Measurements from ENCODE around the gene PIN4. TPM values are rescaled to one million over a fixed set of nuclear protein-coding genes. Genes with fewer than 3 reads are reported as not detected.
"Not testable (repeated sequence)": the region's sequence is repeated elsewhere in the genome, so short reads cannot be mapped to it uniquely, and the experiment has no call there.

The PIN4 gene
- total RNA-seq, 1 experiment from 2014 or later = 11.7 TPM

DNA sequence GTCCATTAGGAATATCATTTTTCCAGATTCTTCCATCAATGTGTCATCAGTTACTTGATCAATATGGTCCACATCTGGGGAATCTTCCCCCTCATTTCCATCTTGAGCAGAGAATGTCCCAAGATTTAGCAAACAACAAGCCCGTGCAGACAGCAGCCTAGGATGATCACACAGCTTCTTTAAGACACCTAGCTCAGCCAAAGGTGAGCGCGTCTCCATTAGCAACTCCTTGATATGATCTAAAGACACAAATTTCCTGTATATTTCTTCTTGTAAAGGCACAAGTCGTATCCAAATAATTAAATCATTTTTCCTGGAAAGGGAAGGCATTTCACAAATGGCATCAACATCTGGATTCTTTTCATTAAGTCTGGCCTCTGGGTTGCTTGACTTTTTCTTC lies 25.8 kb downstream of the PIN4 start:
- no peak for DNase-seq
- no peaks in the 10 kb centered on the region for H3K36me3 ChIP-seq (ENCODE audit: control insufficient read depth, insufficient read depth, low read length)
- H3K27ac Mint-ChIP-seq (ENCODE audit: unreplicated experiment) = no peak overlapping the region
- H3K9me3 Mint-ChIP-seq (ENCODE audit: unreplicated experiment) = no peaks in the 10 kb centered on the region
- intact Hi-C loops (cut with micrococcal nuclease; ENCODE audit: unreplicated experiment) = no loop called here
- H3K4me3 Mint-ChIP-seq (ENCODE audit: unreplicated experiment) = no peak overlapping the region
- POLR2A ChIA-PET = no interaction called here
- CTCF ChIA-PET = no interaction called here
- no peaks in the 10 kb centered on the region for H3K9me3 ChIP-seq
- H3K27me3 Mint-ChIP-seq (ENCODE audit: insufficient read depth, unreplicated experiment) = no peaks in the 10 kb centered on the region
- peaks cover 44% of the 10 kb centered on the region for H3K36me3 Mint-ChIP-seq (ENCODE audit: insufficient read depth, unreplicated experiment)
- no peaks in the 10 kb centered on the region for H3K27me3 ChIP-seq (replicated peaks; ENCODE audit: control insufficient read depth, insufficient read depth, low read length)
- H3K4me3 ChIP-seq (ENCODE audit: low read depth, low read length) = no peak overlapping the region
- no peaks in the 10 kb centered on the region for H3K4me1 Mint-ChIP-seq (ENCODE audit: low read depth, unreplicated experiment)
- TSS peak; percentile 23 for BruUV-seq (replicated peaks)
- TF ChIP-seq, protein P1, sequence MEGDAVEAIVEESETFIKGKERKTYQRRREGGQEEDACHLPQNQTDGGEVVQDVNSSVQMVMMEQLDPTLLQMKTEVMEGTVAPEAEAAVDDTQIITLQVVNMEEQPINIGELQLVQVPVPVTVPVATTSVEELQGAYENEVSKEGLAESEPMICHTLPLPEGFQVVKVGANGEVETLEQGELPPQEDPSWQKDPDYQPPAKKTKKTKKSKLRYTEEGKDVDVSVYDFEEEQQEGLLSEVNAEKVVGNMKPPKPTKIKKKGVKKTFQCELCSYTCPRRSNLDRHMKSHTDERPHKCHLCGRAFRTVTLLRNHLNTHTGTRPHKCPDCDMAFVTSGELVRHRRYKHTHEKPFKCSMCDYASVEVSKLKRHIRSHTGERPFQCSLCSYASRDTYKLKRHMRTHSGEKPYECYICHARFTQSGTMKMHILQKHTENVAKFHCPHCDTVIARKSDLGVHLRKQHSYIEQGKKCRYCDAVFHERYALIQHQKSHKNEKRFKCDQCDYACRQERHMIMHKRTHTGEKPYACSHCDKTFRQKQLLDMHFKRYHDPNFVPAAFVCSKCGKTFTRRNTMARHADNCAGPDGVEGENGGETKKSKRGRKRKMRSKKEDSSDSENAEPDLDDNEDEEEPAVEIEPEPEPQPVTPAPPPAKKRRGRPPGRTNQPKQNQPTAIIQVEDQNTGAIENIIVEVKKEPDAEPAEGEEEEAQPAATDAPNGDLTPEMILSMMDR (IDR thresholded peaks at IDR 0.05; ENCODE audit: insufficient read depth in 1 of 2, low read depth in 1 of 2, low read length in 1 of 2, severe bottlenecking in 1 of 2, unreplicated experiment in 1 of 2) = no peak
- H3K4me1 ChIP-seq = no peaks in the 10 kb centered on the region

DNA sequence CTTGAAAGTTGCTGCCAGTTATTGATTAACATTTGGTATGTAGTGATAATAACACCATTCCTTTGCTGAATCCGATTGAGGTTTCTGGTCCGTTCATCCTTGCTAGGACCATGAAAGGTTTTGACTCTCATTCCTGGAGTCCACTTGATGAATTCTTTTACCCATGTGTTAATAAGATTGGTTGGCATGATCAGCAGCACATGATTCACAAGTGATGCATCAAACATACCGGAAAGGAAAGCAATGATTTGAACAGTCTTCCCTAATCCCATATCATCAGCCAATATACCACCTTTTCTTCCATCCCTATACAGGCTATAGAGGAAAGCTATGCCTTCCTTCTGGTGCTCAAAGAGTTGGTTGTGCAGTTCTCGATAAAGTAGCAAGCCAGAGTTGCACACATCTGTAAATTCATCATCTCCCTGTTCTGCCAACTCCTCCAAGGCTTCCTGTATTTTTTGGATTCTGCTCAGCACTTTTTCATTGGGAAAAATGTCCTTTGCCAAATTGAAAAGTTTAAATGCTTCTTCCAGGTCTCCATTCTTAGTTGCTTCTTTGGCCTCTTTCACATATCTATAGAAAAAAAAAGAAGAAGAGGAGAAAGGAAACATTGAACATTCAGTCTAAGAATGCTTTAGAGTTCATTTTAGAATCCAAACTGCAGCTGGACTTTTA lies 26.7 kb downstream of the PIN4 start:
- H3K4me1 ChIP-seq = no peaks in the 10 kb centered on the region
- BruUV-seq (replicated peaks) = no TSS peak
- no peaks in the 10 kb centered on the region for H3K27me3 Mint-ChIP-seq (ENCODE audit: insufficient read depth, unreplicated experiment)
- POLR2A ChIA-PET = no interaction called here
- H3K4me3 ChIP-seq (ENCODE audit: low read depth, low read length) = no peak overlapping the region
- no peak overlapping the region for H3K4me3 Mint-ChIP-seq (ENCODE audit: unreplicated experiment)
- H3K36me3 Mint-ChIP-seq (ENCODE audit: insufficient read depth, unreplicated experiment) = peaks cover 47% of the 10 kb centered on the region
- CTCF ChIA-PET = no interaction called here
- no peak for DNase-seq
- H3K4me1 Mint-ChIP-seq (ENCODE audit: low read depth, unreplicated experiment) = no peaks in the 10 kb centered on the region
- H3K27me3 ChIP-seq (replicated peaks; ENCODE audit: control insufficient read depth, insufficient read depth, low read length) = no peaks in the 10 kb centered on the region
- no peaks in the 10 kb centered on the region for H3K9me3 ChIP-seq
- H3K36me3 ChIP-seq (ENCODE audit: control insufficient read depth, insufficient read depth, low read length) = no peaks in the 10 kb centered on the region
- no peaks in the 10 kb centered on the region for H3K9me3 Mint-ChIP-seq (ENCODE audit: unreplicated experiment)
- TF ChIP-seq, protein P1 (IDR thresholded peaks at IDR 0.05; ENCODE audit: insufficient read depth in 1 of 2, low read depth in 1 of 2, low read length in 1 of 2, severe bottlenecking in 1 of 2, unreplicated experiment in 1 of 2) = no peak
- intact Hi-C loops (cut with micrococcal nuclease; ENCODE audit: unreplicated experiment) = no loop called here
- no peak overlapping the region for H3K27ac Mint-ChIP-seq (ENCODE audit: unreplicated experiment)

DNA sequence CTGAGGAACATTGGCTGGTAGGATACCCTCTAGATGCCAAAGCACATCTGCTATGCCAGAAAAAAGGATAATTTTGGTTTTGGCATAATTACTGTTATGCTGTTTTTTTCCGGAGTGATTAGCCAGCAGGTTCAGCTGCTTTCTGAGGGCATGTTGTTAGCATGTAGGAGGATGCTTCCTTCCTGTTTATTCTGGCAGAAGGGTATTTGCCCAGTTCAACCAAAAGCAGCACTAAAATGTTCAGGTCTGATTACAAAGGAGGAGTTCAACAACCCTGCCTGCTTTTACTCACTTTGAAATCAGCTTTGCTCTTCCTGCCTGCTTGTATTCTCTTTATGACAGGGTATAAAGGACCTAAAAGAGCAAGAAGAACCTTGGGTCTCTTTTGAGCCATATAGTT lies 35.4 kb downstream of the PIN4 start:
- Mint-ChIP-seq H3K4me3 (ENCODE audit: unreplicated experiment) (no peak overlapping the region), H3K27me3 (ENCODE audit: insufficient read depth, unreplicated experiment) (no peaks in the 10 kb centered on the region), H3K36me3 (ENCODE audit: insufficient read depth, unreplicated experiment) (peaks cover 6% of the 10 kb centered on the region), H3K27ac (ENCODE audit: unreplicated experiment) (no peak overlapping the region), H3K9me3 (ENCODE audit: unreplicated experiment) (peaks cover 11% of the 10 kb centered on the region), H3K4me1 (ENCODE audit: low read depth, unreplicated experiment) (peaks cover 8% of the 10 kb centered on the region)
- DNase-seq = no peak
- BruUV-seq (replicated peaks) = no TSS peak
- H3K27me3 ChIP-seq (replicated peaks; ENCODE audit: control insufficient read depth, insufficient read depth, low read length) = no peaks in the 10 kb centered on the region
- ChIA-PET POLR2A (interaction anchor here (0.6 kb wide), 1 partner anchor 35 kb away, joined by 5 read pairs; the partner anchor contains the start of gene PIN4), CTCF (no interaction called here)
- H3K4me1 ChIP-seq = no peaks in the 10 kb centered on the region
- intact Hi-C loops (cut with micrococcal nuclease; ENCODE audit: unreplicated experiment) = no loop called here
- no peak overlapping the region for H3K4me3 ChIP-seq (ENCODE audit: low read depth, low read length)
- H3K36me3 ChIP-seq (ENCODE audit: control insufficient read depth, insufficient read depth, low read length) = no peaks in the 10 kb centered on the region
- no peaks in the 10 kb centered on the region for H3K9me3 ChIP-seq
- TF ChIP-seq, protein P1 (IDR thresholded peaks at IDR 0.05; ENCODE audit: insufficient read depth in 1 of 2, low read depth in 1 of 2, low read length in 1 of 2, severe bottlenecking in 1 of 2, unreplicated experiment in 1 of 2) = no peak

DNA sequence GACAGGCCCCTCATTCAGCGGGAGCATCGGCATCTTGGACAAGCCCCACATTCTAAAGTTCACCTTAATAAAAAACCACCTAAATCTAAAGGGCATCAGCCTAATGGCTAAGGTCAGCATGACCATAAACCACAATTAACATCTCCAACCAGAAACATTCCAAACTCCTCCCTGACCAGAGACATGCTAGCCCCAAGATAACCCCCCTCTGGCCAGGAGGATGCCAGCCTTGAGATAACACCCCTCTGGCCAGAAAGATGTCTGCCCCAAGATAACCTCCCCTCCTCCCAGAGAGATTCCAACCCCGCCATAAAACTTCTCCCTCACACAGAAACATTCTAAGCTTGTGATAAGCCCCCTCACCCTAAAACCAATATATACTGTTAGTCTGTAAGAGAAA lies 38.8 kb downstream of the PIN4 start:
- H3K27ac Mint-ChIP-seq (ENCODE audit: unreplicated experiment); CTCF ChIA-PET; H3K27me3 Mint-ChIP-seq (ENCODE audit: insufficient read depth, unreplicated experiment); H3K9me3 ChIP-seq; POLR2A ChIA-PET; H3K36me3 ChIP-seq (ENCODE audit: control insufficient read depth, insufficient read depth, low read length); H3K27me3 ChIP-seq (replicated peaks; ENCODE audit: control insufficient read depth, insufficient read depth, low read length); H3K4me3 ChIP-seq (ENCODE audit: low read depth, low read length); H3K4me1 Mint-ChIP-seq (ENCODE audit: low read depth, unreplicated experiment); H3K4me3 Mint-ChIP-seq (ENCODE audit: unreplicated experiment); H3K4me1 ChIP-seq; H3K36me3 Mint-ChIP-seq (ENCODE audit: insufficient read depth, unreplicated experiment); intact Hi-C loops (cut with micrococcal nuclease; ENCODE audit: unreplicated experiment); BruUV-seq (replicated peaks): not testable (repeated sequence)
- DNase-seq = peak in 1 of 2 experiments; percentile 38
- peaks cover 11% of the 10 kb centered on the region for H3K9me3 Mint-ChIP-seq (ENCODE audit: unreplicated experiment)
